Measurements from ENCODE around the gene SFXN5.
"Not testable (repeated sequence)": the region's sequence is repeated elsewhere in the genome, so short reads cannot be mapped to it uniquely, and the experiment has no call there.

The SFXN5 gene, protein sequence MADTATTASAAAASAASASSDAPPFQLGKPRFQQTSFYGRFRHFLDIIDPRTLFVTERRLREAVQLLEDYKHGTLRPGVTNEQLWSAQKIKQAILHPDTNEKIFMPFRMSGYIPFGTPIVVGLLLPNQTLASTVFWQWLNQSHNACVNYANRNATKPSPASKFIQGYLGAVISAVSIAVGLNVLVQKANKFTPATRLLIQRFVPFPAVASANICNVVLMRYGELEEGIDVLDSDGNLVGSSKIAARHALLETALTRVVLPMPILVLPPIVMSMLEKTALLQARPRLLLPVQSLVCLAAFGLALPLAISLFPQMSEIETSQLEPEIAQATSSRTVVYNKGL

DNA sequence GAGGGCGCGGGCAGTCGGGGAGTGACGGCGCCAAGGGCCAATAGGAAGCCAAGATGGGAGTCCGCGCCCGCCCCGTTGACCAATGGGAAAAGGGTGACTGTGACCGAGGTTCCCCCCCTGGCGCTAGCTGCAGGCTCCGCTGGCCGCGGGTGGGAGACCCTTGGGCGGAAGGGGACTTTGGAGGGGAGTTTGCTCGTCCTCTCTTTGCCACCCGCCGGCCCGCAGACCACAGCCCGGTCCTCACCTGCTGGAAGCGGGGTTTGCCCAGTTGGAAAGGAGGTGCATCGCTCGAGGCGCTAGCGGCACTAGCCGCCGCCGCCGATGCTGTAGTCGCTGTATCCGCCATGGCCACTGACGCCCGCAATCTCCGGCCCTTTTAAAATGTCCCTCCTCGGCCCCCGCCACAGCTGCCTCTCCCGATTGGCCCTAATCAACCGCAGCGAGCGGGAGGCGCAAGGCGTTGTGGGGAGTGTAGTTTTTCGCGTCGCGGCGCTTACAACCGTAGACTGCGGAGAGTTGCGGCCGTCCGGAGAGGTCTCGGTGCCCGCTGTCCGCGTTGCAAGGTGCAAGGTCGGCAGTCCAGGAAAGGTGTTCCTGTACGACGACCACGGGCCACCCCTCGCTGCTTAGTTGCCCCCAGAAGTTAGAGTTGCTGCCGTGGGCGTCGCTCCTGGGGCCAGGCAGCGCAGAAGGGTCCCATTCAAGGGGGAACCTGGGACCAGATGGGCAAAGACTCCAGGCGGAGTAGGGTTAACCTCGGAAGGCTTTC is at the start of gene SFXN5:
SFXN5 (minus strand) TSS at position 353 of the 769 bp plus-strand sequence; CDS start at position 346, 7 bp downstream.
- peak; percentile 92 for DNase-seq

DNA sequence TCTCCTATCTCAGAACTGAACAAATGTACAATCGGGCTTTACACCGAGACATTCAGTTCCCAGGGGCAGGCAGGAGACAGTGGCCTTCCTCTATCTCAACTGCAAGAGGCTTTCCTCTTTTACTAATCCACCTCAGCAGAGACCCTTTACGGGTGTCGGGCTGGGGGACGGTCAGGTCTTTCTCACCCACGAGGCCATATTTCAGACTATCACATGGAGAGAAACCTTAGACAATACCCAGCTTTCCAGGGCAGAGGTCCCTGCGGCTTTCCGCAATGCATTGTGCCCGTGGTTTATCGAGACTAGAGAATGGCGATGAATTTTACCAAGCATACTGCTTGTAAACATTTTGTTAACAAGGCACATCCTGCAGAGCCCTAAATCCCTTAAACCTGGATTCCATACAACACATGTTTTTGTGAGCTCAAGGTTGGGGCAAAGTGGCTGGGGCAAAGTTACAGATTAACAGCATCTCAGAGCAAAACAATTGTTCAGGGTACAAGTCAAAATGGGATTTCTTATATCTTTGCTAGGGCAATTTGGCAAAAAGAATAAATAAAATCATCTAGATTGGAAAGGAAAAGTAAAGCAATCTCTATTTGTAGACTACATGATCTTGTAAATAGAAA is 48.2 kb upstream of the SFXN5 start:
- not testable (repeated sequence) for DNase-seq

DNA sequence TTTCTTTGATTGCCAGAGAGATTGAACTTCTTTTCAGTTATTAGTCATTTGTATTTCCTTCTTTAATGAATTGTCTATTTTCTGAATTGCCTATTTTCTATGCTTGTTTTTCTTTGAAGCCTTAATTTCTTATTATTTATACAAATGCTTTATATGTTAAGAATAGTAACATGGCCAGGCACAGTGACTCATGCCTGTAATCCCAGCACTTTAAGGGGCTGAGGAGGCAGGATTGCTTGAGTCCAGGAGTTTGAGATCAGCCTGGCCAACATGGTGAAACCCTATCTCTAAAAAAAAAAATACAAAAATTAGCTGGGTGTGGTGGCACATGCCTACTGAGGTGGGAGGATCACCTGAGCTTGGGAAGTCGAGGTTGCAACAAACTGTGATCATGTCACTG is 45.9 kb upstream of the SFXN5 start:
- no peak for DNase-seq

DNA sequence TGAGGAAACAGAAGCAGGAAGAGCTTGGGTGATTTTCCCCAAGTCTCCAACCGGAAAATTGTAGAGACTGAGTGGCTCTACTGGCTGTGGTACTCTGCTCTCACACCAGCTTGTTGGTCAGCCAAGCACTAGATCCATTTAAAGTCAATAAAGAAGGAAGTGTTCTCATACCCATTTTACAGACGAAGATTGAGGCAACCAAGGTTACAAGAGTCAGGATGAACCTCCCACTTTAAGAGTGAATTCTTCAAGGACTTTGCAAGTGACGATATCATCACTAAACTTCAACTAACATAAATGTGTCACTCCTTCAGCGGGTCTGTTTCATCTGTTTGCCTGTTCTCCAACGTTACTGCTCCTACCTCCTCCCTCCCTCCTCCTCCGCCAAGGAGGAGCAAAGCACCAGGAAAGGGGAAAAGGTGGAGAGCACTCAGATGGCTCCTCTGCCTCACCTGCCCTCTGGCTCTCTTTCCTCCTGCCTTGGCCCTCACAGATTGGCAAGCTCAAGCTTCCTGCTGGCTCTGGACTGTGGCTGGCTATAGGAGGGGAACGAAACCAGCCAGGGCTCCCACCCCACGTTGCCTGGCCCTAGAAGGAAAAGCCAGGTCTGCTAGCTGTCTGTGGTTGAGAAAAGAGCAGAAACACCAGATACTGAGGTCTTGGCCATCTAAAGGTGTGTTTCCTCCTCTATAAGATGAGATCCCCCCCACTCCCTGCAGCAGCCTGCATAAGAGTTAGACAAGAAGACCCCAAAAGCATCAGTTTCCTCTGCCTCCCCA is 44.9 kb upstream of the SFXN5 start:
- DNase-seq = no peak

DNA sequence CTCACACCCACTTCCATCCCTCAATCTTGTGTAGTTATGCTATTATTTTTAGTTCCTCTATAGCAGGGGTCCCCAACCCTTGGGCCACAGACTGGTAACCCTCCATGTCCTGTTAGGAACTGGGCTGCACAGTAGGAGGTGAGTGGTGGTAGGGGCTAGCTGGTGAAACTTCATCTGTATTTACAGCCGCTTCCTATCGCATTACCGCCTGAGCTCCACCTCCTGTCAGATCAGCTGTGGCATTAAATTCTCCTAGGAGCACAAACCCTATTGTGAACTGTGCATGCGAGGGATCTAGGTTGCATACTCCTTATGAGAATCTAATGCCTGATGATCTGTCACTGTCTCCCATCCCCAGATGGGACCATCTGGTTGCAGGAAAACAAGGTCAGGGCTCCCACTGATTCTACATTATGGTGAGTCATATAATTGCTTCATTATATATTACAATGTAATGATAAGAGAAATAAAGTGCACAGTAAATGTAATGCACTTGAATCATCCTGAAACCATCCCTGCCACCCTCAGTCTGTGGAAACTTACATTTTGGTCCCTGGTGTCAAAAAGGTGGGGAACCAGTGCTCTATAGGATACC is 42.9 kb upstream of the SFXN5 start:
- no peak for DNase-seq

DNA sequence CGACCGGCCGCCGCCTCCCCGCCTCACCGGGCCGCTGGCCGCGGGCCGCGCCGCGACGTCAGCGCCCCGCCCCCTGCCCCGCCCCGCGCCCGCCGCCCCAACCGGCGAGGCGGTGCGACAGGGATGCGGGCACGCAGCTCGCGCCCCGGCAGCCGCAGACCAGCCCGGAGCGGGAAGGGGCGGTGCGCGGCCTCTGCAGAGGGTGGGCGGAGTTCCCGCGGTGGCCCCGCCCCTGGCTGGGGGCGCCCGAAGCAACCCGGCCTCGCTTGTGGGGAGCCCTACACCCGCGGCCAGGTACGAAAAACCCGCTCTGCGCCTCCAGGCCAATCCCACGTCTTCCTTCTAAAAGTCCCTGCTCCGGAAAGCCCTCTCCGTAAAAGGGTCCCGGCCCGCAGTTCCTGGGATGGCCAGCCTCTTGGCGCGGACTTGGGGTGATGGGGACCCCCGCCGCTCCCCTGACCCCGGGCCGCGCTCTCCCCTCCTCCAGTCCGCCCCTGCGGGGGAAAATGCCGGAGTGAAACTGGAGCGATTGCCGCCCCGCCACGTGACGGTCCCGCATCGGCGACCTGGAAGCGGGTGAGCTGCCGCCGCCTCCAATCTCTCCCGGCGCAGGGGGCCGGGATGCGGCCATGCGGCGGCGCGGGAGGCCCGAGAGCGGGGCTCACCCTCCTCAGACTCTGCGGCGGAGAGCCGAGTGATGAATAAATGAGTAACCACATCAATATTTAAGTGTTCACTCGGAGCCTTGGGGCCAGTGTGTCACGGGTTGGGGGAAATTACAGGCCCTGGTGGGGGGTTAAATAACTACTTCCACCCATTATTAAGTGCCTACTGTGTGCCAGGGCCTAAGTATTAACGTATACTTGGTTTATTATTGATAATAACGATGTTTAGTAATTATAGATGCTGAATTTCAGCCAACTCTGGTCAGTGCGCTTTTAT is 41.7 kb upstream of the SFXN5 start, which contains the start of gene RAB11FIP5:
RAB11FIP5 (minus strand) TSS at position 36 of the 942 bp plus-strand sequence. CDS start 171 bp downstream, outside the sequence.
- peak; percentile 74 for DNase-seq

DNA sequence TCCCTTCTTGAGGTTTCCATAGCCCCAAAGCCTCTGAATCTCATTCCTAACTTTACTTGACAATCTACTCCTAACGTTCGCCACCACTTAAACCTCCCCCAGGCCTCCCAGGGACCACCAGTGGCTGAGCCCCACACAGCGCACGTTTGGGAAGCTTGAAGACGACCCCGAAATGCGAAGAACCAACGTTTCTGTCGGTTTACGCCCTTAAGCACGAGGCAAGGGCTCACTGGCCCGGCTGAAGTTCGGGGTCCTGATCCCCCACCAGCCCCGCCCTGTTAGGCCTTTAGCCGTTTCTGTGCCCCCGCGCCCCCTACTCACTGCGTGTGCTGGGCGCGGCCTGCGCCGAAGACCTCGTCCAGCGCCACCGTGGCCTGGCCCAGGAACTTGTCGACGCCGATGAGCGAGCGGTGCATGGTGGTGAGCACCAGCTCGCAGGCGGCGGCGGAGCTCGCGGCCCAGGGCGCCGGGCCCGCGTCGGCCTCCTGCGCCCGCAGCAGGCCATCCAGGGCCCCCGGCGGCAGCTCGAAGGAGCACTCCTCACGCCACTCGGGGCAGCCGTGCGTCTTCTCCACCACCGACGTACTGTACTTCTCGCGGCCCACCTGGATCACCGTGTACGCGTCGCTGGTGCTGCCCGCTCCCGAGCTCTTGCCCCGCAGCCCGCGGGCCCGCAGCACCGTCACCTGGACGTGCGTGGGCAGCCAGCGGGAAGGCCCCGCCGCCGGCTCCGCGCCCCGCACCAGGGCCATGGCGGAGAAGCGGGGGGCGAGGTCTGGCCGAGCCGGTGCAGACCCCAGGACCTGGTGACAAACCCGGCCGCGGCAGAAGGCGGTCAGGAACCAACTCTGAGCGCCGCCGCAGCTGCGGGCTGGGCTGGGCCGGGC is 40.8 kb upstream of the SFXN5 start:
- peak; percentile 26 for DNase-seq

DNA sequence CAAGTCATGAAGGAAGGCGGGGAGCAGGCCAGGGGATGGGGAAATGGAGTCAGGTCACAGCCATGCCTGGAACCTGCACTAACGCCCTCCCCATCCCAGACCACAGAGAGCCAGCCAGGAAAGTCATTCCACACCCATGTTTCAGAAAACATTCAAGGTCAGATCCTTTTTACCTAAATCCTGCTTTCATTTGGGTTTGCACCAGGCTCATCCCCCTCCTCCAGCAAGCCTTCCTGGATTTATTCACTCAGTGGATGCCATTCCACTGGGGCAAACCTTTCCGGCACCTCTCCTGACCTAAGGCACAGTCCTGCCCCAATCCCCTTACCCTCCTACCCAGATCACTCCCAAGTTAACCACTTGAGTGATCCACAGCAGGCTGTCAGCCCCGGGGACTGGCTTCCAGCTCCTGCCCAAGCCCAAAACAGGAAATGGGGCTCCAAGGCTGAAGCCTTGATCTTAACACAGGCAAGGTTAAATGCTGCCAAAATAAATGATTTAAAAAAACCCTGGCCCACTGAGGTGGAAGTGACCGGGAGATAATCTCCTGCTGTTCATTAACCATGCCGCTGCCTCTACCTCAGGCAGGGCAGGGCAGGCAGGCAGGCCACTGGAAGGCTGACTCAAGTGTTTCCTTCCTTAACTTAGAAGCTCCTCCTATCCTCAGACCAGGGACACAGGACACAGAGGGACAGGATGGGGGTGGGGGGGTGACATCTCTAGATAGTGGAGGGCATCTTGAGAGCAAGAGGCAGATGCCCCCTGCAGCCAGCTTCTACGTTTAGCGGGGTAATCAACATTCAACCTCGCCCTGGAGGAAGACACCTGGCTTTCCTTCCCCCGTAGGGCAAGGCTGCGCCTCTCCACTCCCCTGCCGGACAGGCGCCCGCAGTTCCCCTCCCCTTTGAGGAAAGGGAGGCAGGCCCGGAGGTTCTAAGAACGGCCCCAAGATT is 39.8 kb upstream of the SFXN5 start:
- no peak for DNase-seq

DNA sequence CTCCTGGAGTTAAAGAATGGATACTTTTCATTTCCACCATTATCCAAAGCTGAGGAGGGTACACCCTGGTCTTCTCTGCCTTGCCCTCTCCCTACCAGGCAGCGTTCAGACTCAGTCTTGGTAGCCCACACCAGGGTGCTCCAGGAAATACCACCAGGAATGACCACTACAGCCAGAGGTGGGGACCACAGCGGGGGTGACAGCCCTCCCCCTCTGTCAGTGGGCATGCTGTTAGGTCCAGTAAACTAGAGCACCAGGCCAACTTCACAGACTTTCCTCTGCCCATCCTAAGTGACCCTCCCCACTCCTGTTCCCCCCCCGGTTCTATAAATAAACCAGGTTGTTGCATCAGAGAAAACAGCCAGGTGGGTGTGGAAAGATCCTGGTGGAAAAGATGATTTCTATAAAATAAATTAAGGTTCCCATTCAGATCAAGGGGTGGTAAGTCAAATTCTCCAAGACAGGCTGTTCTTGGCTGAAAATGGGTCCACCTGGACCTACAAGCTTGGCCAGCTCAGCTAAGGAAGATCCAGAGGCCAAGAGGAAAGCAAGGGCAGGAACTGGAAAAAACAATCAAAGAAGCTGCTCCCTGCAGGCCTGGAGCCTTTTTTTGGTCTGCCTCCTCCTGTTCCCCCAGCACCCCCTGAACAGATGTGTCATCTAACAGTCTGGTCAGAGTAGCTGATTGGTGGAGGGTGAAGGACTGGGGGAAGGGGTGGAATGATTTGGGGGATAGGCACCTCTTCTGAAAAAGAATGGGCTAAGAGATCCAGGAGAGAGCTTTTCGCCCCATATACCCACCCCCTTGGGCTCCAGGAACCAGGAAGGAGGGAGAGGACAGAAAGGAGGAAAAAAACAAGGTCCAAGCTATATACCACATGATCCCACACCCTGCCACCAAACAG is 38.9 kb upstream of the SFXN5 start:
- DNase-seq = no peak

DNA sequence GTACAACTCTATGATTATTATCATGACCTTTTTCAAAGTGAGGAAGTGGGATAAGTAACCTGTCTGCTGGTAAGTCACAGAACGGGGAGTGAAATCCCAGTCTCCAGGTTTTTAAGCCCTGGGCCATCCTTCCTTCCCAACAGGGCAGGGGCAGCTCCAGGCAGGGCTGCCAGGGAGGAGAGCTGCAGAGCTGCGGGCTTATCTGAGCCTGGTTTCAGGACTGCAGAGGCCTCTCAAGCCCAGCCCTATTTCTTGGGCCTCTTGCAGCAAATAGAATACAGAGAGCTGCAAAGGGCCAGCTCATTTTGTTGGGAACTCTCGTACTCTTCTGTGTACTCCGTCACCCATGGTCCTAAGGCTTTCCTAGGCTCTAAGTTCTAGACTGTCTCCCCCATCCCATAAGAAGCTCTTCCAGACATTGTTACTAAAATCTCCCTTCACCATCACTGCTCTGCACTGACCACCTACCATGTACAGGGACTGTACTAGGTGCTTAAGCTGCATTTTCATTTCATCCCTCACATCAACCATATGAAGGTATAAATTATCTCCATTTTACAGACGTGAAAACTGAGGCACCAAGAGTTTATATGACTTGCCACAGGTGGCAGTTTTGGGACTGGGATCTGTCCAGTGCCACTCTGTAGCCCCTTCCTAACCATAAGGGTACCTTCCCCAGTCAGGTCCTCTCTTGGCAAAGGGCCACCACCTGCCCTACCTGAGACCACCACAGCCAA is 38.1 kb upstream of the SFXN5 start:
- no peak for DNase-seq

DNA sequence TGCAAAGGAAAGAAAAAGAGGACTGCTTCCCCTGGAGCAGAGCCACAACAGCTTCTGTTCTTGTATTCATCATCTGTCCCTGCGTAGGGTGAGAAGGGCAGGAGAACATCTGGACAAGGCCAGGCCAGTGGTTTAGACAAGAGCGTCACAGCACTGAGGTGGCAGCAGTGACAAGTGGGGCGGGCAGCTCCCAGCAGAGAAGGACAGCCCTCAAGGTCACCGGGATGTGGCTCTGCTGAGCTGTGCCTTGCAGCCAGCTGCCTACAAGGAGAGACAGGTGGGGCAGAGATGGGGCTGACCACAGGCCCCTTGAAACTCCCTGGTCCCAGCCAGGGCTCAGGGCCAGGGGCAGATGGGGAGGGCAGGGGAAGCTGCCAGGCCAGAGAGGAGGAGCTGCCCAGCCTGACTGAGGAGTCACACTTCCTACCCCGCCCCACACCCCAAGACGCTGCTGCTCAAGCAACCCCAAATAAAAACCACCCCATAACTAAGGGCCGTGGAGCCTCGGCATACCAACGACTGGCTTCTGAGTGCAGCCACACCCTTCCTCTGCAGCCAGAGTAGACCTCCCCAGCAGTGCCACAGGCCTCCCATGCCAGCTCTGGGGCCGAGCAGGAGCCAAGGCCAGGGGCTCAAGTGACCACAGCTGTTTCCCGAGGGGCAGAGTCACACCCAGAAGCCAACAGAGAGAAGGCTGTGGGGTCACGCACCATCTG is 35.9 kb upstream of the SFXN5 start:
- no peak for DNase-seq

DNA sequence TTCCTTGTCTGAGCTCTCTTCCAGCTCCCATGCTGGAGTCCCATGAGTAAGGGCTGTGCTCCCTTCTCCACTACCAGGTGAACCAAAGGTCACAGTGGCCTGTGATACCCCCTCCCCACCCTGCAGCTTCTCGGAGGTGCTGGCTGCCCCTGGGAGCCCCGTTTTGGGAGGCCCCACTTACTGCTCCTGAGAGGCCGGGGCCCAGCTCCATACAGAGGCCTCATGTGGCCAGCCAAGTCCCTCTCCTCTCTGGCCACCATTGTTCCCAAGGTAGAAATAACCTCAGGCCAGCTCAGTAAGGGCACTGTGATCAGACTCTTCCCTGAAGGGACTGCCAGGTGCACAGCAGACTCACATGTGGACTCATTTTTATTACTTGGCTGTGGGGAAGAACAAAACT is 35.3 kb upstream of the SFXN5 start:
- no peak for DNase-seq

DNA sequence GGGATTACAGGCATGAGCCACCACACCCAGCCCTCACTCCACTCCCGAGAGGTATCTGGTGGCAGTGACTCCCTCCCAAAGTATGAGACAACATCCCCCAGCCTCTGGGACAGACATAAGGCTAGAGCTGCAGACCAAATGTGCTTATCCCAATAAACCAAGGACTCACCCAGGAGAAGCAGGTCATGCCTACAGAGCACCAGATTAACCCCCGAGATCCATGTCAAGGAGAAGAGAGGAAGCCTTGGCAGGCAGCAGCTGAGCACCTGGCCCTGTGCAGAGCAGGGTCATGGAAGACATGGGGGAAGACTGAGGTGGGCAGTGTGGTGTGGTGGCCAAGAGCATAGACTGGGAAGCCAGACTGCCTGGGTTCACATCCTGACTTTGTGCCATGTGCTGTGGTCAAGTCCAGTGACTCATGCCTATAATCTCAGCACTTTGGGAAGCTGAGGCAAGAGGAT is 34.0 kb upstream of the SFXN5 start:
- no peak for DNase-seq

DNA sequence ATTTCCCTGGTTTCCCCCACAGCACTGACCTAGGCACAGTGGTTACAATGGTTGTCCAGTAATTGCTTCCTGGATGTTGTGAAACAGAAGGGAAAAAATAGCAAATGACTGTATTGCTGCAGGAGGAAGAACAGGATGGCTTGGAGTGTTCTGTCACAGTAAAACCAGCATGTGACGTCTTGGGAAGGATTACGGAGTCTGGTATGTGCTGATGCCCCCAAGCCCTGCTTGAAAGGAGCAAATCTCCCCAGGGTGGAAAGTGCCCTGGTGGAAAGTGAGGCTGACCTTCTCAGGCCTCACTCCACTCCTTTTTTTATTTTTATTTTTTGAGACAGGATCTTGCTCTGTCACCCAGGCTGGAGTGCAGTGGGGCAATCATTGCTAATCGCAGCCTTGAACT is 33.4 kb upstream of the SFXN5 start:
- DNase-seq = no peak

DNA sequence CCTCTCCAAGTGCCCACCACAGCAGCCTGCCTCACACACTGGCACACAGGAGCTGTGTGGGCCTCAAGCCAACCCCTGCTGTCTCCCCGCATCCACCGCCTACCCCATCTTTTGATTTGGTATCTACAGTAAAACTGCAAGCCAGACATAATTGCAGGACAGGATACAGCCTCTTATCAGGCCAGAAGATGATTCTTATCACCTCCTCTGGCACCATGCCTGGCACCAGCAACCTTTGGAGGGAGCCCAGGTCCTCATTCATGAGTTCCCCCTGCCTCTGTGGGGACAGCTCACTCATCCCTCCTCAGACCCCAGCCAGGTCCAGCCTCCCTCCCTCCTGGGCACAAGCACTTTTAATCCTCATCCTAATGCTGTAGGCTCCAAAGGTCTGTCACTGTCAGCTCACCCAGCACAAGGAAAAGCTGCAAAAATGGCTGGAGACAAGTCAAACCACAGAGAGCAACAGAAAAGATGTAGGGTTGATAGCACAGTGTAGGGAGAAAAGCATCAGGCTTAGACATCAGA is 31.6 kb upstream of the SFXN5 start:
- no peak for DNase-seq

DNA sequence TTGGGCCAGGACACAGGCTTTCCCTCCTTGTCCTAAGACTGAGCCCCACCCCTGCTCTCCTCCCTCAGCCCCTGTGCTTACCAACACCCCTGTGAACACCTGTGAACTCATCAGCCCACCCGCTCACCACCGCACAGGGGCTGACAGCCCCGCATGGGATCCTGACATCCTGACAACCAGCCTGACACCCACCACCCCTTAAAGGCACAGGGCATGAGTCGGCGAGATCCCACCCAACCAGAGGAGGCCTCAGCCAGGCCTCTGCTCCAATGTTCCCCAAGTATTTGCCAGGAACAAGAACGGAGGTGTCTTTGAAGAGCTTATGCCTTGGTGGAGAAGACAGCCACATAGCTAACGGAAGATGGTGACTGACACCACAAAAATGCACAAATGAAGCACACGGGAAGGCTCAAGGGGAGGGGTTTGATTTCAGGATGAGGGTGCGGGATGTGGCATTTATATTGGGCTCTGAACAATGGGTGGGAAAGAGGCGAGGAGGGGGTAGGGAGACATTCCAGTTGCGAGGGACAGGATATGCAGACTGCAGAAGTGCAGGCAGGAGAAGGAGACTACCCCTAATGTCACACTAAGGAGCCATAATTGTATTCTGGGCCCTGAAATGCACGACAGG is 30.2 kb upstream of the SFXN5 start:
- DNase-seq = no peak
